Esophagus muscularis mucosa (tissue), 4 donors: Measurements from ENCODE around the gene OTOS. TPM values are rescaled to one million over a fixed set of nuclear protein-coding genes. Genes with fewer than 3 reads are reported as not detected.

Source experiments
- DNase-seq: peaks from one replicate; pipeline ENCODE4 v3.0.0-alpha.2; 2017; ENCODE audit errors: extremely low spot score
- H3K27ac ChIP-seq, 4 donors: fragments of 200-600 bp; sonication (generic); replicated peaks in 1 of 4; 1 replicate in 3 of 4; 2 replicates in 1 of 4; pipeline ENCODE4 v1.5.1; 2016 to 2019; ENCODE audit warnings: mild to moderate bottlenecking in 1 of 4
- H3K27me3 ChIP-seq, 4 donors: fragments of 200-600 bp; sonication (generic); one replicate each; pipeline versions ENCODE4 v1.5.1 to v1.6.0; 2016 to 2019
- H3K36me3 ChIP-seq, 4 donors: fragments of 200-600 bp; sonication (generic); one replicate each; pipeline ENCODE4 v1.5.1; 2016 to 2019
- H3K4me1 ChIP-seq, 4 donors: fragments of 200-600 bp; sonication (generic); one replicate each; pipeline ENCODE4 v1.5.1; 2016 to 2019
- H3K4me3 ChIP-seq, 4 donors: fragments of 200-600 bp; sonication (generic); 1 replicate in 2 of 4; 2 replicates in 2 of 4; pipeline ENCODE4 v1.5.1; 2016 to 2019; ENCODE audit warnings: mild to moderate bottlenecking in 4 of 4, moderate library complexity in 1 of 4
- H3K9me3 ChIP-seq, 4 donors: fragments of 200-600 bp; sonication (generic); 1 replicate in 3 of 4; 2 replicates in 1 of 4; pipeline ENCODE4 v1.5.1; 2016 to 2019
- EP300 ChIP-seq: sonication (generic); formaldehyde crosslinking; IDR thresholded peaks from one replicate; pipeline ENCODE4 v1.6.1; 2017; ENCODE audit warnings: antibody characterized with exemption
- POLR2A ChIP-seq: fragments of 450-650 bp; IDR thresholded peaks from one replicate; pipeline ENCODE4 v1.6.1; 2017; ENCODE audit warnings: antibody characterized with exemption, moderate library complexity, mild to moderate bottlenecking, low read depth
- POLR2AphosphoS5 ChIP-seq, 2 donors: sonication (generic); formaldehyde crosslinking; IDR thresholded peaks; one replicate each; pipeline ENCODE4 v1.6.1; 2017; ENCODE audit warnings: antibody characterized with exemption in 2 of 2
- WGBS: methylation state at CpG from one replicate; pipeline ENCODE4 v1.1.5; 2018; 5-methylcytosine and 5-hydroxymethylcytosine counted together
- intact Hi-C: fragments of 100-400 bp; cut with DNase I; formaldehyde crosslinking; loops from one replicate; pipeline ENCODE4 v1.15.1; 2023
- total RNA-seq, 4 donors: library from RNA; depleted of rRNA; stranded (reverse); fragments of >200 nt; gene quantifications; one replicate each; pipeline versions ENCODE4 v1.1.0 to v1.2.1, GENCODE V29; 2016
- TF ChIP-seq, protein P1 (sequence below), 3 experiments: fragments of 200-600 bp in 2 of 3; fragments of 450-650 bp in 1 of 3; sonication (generic) in 2 of 3; IDR thresholded peaks; one replicate each; pipeline ENCODE4 v1.5.1; 2017 to 2019; ENCODE audit warnings: antibody characterized with exemption in 3 of 3, mild to moderate bottlenecking in 2 of 3, moderate library complexity in 1 of 3

OTOS gene
- total RNA-seq, 4 donors from 2014 or later: not detected

DNA sequence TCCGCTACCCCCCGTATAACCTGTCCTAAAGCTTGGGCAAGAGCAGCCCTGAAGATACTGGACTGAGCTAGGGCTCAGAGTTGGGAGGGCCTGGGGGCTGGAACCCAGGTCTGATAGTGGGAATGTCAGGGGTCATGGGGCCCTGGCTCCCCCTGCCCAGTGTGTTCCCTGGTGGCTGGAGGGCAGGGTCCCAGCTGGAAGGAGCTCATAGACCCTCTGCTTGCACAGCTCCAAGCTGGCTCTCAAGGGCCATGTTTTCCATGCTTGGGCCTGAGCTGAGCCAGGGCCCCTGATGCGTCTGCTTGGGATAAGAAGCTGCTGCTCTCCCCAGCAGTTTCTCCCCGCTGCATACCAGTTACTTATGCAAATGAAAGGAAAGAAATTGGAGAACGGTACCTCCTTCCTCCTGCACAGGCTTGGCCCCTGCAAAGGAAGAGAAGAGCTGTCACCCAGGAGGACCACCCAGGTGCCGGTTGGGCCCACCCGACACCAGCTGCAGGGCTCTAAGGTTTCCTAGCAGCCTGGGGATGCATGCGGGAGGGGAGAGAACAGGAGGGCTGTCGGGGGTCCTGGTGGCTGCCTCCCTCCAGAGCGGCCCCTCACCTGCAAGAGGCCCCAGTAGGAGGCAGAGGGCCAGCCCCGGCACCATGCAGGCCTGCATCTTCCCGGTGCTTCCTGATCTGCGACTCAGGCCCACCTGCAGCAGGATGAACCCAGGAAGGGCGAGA lies 628 bp downstream of the OTOS start:
- Histone ChIP-seq H3K36me3 (no peaks in the 10 kb centered on the region), H3K27me3 (peaks cover 0 to 28% (median 0%) of the 10 kb centered on the region in 4 donors), H3K27ac (no peak overlapping the region), H3K4me1 (peaks cover 13 to 26% (median 25%) of the 10 kb centered on the region in 4 donors), H3K4me3 (no peak overlapping the region), H3K9me3 (no peaks in the 10 kb centered on the region)
- intact Hi-C loops: loop anchor here (10.0 kb wide), 1 partner anchor 1105 kb away; no protein-coding TSS in a partner anchor
- WGBS: 65% methylated on average over 11 of the region's 14 CpGs
- TF ChIP-seq POLR2A: no peak
- no peak for TF ChIP-seq EP300
- TF ChIP-seq, protein P1, sequence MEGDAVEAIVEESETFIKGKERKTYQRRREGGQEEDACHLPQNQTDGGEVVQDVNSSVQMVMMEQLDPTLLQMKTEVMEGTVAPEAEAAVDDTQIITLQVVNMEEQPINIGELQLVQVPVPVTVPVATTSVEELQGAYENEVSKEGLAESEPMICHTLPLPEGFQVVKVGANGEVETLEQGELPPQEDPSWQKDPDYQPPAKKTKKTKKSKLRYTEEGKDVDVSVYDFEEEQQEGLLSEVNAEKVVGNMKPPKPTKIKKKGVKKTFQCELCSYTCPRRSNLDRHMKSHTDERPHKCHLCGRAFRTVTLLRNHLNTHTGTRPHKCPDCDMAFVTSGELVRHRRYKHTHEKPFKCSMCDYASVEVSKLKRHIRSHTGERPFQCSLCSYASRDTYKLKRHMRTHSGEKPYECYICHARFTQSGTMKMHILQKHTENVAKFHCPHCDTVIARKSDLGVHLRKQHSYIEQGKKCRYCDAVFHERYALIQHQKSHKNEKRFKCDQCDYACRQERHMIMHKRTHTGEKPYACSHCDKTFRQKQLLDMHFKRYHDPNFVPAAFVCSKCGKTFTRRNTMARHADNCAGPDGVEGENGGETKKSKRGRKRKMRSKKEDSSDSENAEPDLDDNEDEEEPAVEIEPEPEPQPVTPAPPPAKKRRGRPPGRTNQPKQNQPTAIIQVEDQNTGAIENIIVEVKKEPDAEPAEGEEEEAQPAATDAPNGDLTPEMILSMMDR (IDR thresholded peaks at IDR 0.05): no peak
- TF ChIP-seq POLR2AphosphoS5 (IDR thresholded peaks at IDR 0.05): no peak
- DNase-seq: no peak

DNA sequence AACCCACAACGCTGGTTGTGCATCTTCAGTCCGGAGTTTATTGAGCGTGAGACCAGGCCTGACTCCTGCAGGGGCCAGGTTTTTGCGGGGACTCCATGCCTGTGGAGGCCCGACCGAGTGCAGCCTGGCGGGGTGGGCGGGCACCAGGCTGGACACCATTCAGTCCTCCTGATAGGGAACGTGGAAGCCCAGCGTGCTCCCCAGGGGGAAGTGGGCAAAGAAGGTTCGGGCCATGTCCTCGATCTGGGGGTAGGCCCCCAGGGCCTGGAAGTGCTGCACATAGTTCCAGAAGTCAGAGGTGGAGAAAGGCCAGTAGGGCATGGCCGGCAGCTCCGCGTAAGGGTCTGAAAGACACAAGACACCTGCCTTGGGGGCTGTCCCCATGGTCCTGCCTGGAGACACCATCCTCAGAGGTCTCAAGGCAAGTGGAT lies 1.4 kb downstream of the OTOS start:
- Histone ChIP-seq H3K27ac (no peak overlapping the region), H3K27me3 (peaks cover 0 to 20% (median 0%) of the 10 kb centered on the region in 4 donors), H3K4me3 (no peak overlapping the region), H3K9me3 (no peaks in the 10 kb centered on the region), H3K36me3 (peaks cover 0 to under 1% (median 0%) of the 10 kb centered on the region in 4 donors), H3K4me1 (peaks cover 16 to 33% (median 30%) of the 10 kb centered on the region in 4 donors)
- intact Hi-C loops: no loop called here
- no peak for DNase-seq
- TF ChIP-seq POLR2A (no peak), EP300 (no peak), POLR2AphosphoS5 (IDR thresholded peaks at IDR 0.05) (no peak)
- TF ChIP-seq, protein P1 (IDR thresholded peaks at IDR 0.05): no peak
- 97% methylated on average over 11 of the region's 15 CpGs for WGBS

- Histone ChIP-seq H3K27ac (no peak overlapping the region), H3K36me3 (peaks cover 2 to 6% (median 4%) of the 10 kb centered on the region in 4 donors), H3K27me3 (peaks cover 0 to 15% (median 0%) of the 10 kb centered on the region in 4 donors), H3K4me1 (peaks cover 16 to 29% (median 24%) of the 10 kb centered on the region in 4 donors), H3K9me3 (no peaks in the 10 kb centered on the region), H3K4me3 (no peak overlapping the region)
- no peak for DNase-seq
- TF ChIP-seq POLR2A (no peak), POLR2AphosphoS5 (IDR thresholded peaks at IDR 0.05) (no peak), EP300 (no peak)
- TF ChIP-seq, protein P1 (IDR thresholded peaks at IDR 0.05): no peak
- 69% methylated on average over 9 of the region's 9 CpGs for WGBS
- intact Hi-C loops: no loop called here
Measured at GRCh38 chr2:240138254-240138984, 2.0 kb downstream of the OTOS start.

DNA sequence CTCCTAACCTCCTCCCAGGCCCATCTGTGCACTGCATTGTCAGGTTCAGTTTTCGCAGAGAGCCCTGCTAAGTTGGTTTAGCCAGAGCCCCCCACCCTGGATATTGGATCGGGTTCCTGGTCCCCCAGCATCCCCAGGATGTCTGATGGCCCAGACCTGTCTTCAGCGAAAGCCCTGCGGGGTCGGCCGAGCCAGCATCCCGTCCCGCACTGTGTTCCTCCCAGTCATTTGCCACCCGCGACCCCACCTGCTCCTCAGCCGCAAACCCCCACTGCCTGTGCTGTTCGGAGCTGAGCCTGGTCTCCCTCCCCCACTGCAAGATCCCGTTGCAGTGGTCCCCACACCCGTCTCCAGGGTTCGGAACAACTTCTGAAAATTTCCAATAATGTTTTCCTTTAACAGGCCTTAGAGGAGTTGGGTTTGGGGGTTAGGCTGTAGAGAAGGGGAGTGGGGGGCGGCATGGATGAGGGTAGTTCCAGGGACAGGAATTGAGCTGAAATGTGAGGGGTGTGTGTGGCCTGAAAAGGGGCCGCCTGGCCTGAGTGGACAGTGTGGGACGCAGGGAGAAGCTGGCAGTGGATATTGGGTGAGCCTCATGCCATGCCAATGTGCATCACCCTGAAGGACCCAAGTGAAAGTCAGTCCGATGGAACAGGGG lies 2.7 kb downstream of the OTOS start:
- Histone ChIP-seq H3K36me3 (peaks cover 9 to 13% (median 11%) of the 10 kb centered on the region in 4 donors), H3K4me3 (no peak overlapping the region), H3K9me3 (no peaks in the 10 kb centered on the region), H3K4me1 (peaks cover 16 to 28% (median 23%) of the 10 kb centered on the region in 4 donors), H3K27ac (no peak overlapping the region), H3K27me3 (peaks cover 0 to 8% (median 0%) of the 10 kb centered on the region in 4 donors)
- no peak for TF ChIP-seq POLR2A
- no peak for TF ChIP-seq EP300
- TF ChIP-seq, protein P1 (IDR thresholded peaks at IDR 0.05): no peak
- TF ChIP-seq POLR2AphosphoS5 (IDR thresholded peaks at IDR 0.05): no peak
- intact Hi-C loops: no loop called here
- 88% methylated on average over 18 of the region's 19 CpGs for WGBS
- no peak for DNase-seq
